ENCODE data around the gene ST6GALNAC3.

- TF ChIP-seq CTCF (IDR thresholded peaks at IDR 0.05) (no peak), POLR2A (IDR thresholded peaks at IDR 0.05) (no peak), POLR2AphosphoS5 (IDR thresholded peaks at IDR 0.05) (no peak), EP300 (IDR thresholded peaks at IDR 0.05) (no peak)
These were observed 352.1 kb downstream of the ST6GALNAC3 start for GRCh38 chr1:76426606-76427005.
